Activated B cell treated with CpG ODN at 0.5 μM for 24 hours (primary cell): Measurements from ENCODE around the gene MYO5A. TPM values are rescaled to one million over a fixed set of nuclear protein-coding genes. Genes with fewer than 3 reads are reported as not detected.
"Not testable (repeated sequence)": the region's sequence is repeated elsewhere in the genome, so short reads cannot be mapped to it uniquely, and the experiment has no call there.

Source experiments
- ATAC-seq: fragments of 200-7000 bp; cut with Tn5 transposase; one replicate; pipeline ENCODE4 v1.10.0; 2021; ENCODE audit warnings: low read depth, mild to moderate bottlenecking, moderate library complexity
- CTCF ChIA-PET: fragments of 350-600 bp; sonication (Branson Sonifier 250); formaldehyde crosslinking; loops from one replicate; lab custom pipeline; 2021; ENCODE audit warnings: antibody characterized with exemption; lab: Charles Lee
- POLR2A ChIA-PET: fragments of 350-600 bp; sonication (Branson Sonifier 250); formaldehyde crosslinking; loops from one replicate; lab custom pipeline; 2021; ENCODE audit warnings: antibody characterized with exemption; lab: Charles Lee
- DNase-seq: peaks from one replicate; pipeline ENCODE4 v3.0.0; 2022
- H3K27ac Mint-ChIP-seq: one replicate; pipeline ENCODE4 v1.8.0; 2020; ENCODE audit warnings: mixed read lengths
- H3K27me3 Mint-ChIP-seq: one replicate; pipeline ENCODE4 v1.8.0; 2021; ENCODE audit warnings: mixed read lengths
- H3K36me3 Mint-ChIP-seq: one replicate; pipeline ENCODE4 v1.8.0; 2021; ENCODE audit warnings: low read depth, mixed read lengths
- H3K4me1 Mint-ChIP-seq: one replicate; pipeline ENCODE4 v1.8.0; 2021; ENCODE audit warnings: mixed read lengths
- H3K4me3 Mint-ChIP-seq: one replicate; pipeline ENCODE4 v1.8.0; 2020; ENCODE audit warnings: mild to moderate bottlenecking, mixed read lengths
- H3K9me3 Mint-ChIP-seq: one replicate; pipeline ENCODE4 v1.8.0; 2020; ENCODE audit warnings: mixed read lengths
- CTCF ChIP-seq: fragments of 200-600 bp; IDR thresholded peaks from one replicate; pipeline ENCODE4 v1.8.0; 2022; ENCODE audit warnings: antibody characterized with exemption, mild to moderate bottlenecking
- intact Hi-C: fragments of 100-400 bp; cut with micrococcal nuclease; formaldehyde crosslinking; loops from one replicate; pipeline ENCODE4 v1.15.1; 2024
- total RNA-seq: library from RNA; stranded (reverse); gene quantifications from 2 replicates; pipeline ENCODE4 v1.2.3, GENCODE V29; 2022

Gene MYO5A
- total RNA-seq, 1 donor from 2014 or later: 49.1 TPM

GRCh38 chr15:52556524-52557273 is 28.0 kb upstream of the MYO5A start:
- intact Hi-C loops: no loop called here
- no peak for DNase-seq
- no peak for TF ChIP-seq CTCF
- CTCF ChIA-PET: no interaction called here
- Mint-ChIP-seq H3K36me3 (peaks cover 54% of the 10 kb centered on the region), H3K4me1 (peaks cover 48% of the 10 kb centered on the region), H3K4me3 (no peak overlapping the region), H3K27me3 (no peaks in the 10 kb centered on the region), H3K27ac (no peak overlapping the region), H3K9me3 (no peaks in the 10 kb centered on the region)
- ATAC-seq: no peak
- POLR2A ChIA-PET: no interaction called here

GRCh38 chr15:52552303-52552702 is 23.6 kb upstream of the MYO5A start:
- ATAC-seq: no peak
- intact Hi-C loops: no loop called here
- no peak for DNase-seq
- peaks cover 69% of the 10 kb centered on the region for H3K36me3 Mint-ChIP-seq
- ChIA-PET CTCF (no interaction called here), POLR2A (interaction anchor here (0.7 kb wide), 2 partner anchors 67 to 177 kb away, joined by 11 to 14 read pairs; no protein-coding TSS in a partner anchor)
- no peak overlapping the region for H3K27ac Mint-ChIP-seq
- no peaks in the 10 kb centered on the region for H3K27me3 Mint-ChIP-seq
- no peak overlapping the region for H3K4me3 Mint-ChIP-seq
- H3K4me1 Mint-ChIP-seq: peaks cover 16% of the 10 kb centered on the region
- H3K9me3 Mint-ChIP-seq: no peaks in the 10 kb centered on the region
- TF ChIP-seq CTCF: no peak

DNA sequence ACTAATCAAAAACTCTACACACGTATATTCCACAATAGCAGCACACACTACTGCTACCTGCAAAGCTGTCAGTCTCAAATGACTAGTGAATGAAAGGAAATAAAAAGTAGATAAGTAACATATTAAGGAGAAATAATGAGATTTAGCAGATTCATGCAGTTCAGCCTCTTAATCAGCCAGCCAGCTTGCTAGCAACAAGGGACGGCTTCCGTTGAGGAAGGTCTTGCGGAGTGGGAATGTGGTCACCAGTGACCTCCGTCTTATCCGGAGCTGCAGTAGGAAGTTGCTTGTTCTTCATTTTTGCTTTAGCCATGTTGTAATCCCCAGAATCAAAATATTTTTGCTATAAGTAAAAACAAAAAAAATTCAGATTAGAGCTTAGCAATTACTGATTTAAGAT is 23.1 kb upstream of the MYO5A start:
- Mint-ChIP-seq H3K36me3 (peaks cover 71% of the 10 kb centered on the region), H3K4me3 (no peak overlapping the region), H3K4me1 (peaks cover 16% of the 10 kb centered on the region), H3K27ac (no peak overlapping the region), H3K27me3 (no peaks in the 10 kb centered on the region), H3K9me3 (no peaks in the 10 kb centered on the region)
- no peak for TF ChIP-seq CTCF
- ChIA-PET CTCF (no interaction called here), POLR2A (no interaction called here)
- DNase-seq: no peak
- intact Hi-C loops: no loop called here
- ATAC-seq: no peak

DNA sequence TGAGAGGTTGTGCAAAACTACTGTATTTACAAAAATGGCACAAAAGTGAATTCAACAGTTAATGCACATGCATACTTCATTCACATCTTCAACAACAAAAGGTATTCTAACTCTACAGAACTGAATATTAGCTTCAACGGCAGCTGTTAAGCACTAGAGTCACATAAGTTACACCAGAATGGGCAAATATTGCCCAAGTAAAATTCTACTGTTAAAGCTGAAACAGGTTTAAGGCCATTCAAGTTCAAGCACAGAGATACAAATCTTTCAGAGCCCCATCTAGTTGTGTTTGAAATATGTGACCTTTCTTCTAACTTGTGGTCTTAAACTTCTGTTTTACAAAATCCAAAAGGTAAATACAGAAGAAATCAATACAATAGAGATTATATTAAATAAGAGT is 22.5 kb upstream of the MYO5A start:
- H3K9me3 Mint-ChIP-seq, POLR2A ChIA-PET, ATAC-seq, H3K4me3 Mint-ChIP-seq, H3K27me3 Mint-ChIP-seq, intact Hi-C loops, H3K27ac Mint-ChIP-seq, DNase-seq: not testable (repeated sequence)
- Mint-ChIP-seq H3K36me3 (peaks cover 71% of the 10 kb centered on the region), H3K4me1 (peaks cover 14% of the 10 kb centered on the region)
- CTCF ChIA-PET: interaction anchor here (1.8 kb wide), 1 partner anchor 185 kb away, joined by 4 read pairs; no protein-coding TSS in a partner anchor

- DNase-seq (no peak), ATAC-seq (no peak)
- Mint-ChIP-seq H3K9me3 (peaks cover 11% of the 10 kb centered on the region), H3K27ac (no peak overlapping the region), H3K4me1 (no peaks in the 10 kb centered on the region), H3K4me3 (no peak overlapping the region), H3K27me3 (no peaks in the 10 kb centered on the region), H3K36me3 (peaks cover 51% of the 10 kb centered on the region)
- ChIA-PET POLR2A (no interaction called here), CTCF (interaction anchor here (1.6 kb wide), 1 partner anchor 10 kb away, joined by 3 read pairs; no protein-coding TSS in a partner anchor)
- intact Hi-C loops: no loop called here
- no peak for TF ChIP-seq CTCF
Observed at GRCh38 chr15:52546031-52546751, 17.5 kb upstream of the MYO5A start.
